OCI-LY7 (cell line): ENCODE results near the gene ZC2HC1C. TPM values are rescaled to one million over a fixed set of nuclear protein-coding genes. Genes with fewer than 3 reads are reported as not detected.

Experiments
- BruUV-seq: library from RNA; stranded (reverse); fragments of 400-500 nt; replicated peaks from 2 replicates; lab custom pipeline; 2021; lab: Mats Ljungman, UMichigan
- CTCF ChIA-PET: fragments of 300-600 bp; sonication (Branson Sonifier 250); formaldehyde crosslinking; loops from one replicate; lab custom pipeline; 2022; ENCODE audit warnings: antibody characterized with exemption; ENCODE audit not compliant: unreplicated experiment; lab: Charles Lee
- POLR2A ChIA-PET: fragments of 300-600 bp; sonication (Branson Sonifier 250); formaldehyde crosslinking; loops from one replicate; lab custom pipeline; 2022; ENCODE audit warnings: antibody characterized with exemption; lab: Charles Lee
- DNase-seq: peaks from one replicate; pipeline ENCODE4 v3.0.0-alpha.2; 2015; ENCODE audit warnings: low spot score
- H2AFZ ChIP-seq: fragments of 200-600 bp; sonication (generic), shearing (Covaris generic); 2 replicates; pipeline ENCODE4 v1.6.1; 2014; ENCODE audit warnings: mild to moderate bottlenecking, antibody characterized with exemption, low read length, moderate library complexity
- H3K27ac ChIP-seq: fragments of 200-600 bp; sonication (generic); 2 replicates; pipeline ENCODE4 v1.5.1; 2014; ENCODE audit warnings: mixed run types, low read depth, mild to moderate bottlenecking, moderate library complexity, low read length, inconsistent platforms; ENCODE audit not compliant: poor library complexity, severe bottlenecking
- H3K36me3 ChIP-seq: fragments of 200-600 bp; sonication (generic); 2 replicates; pipeline ENCODE4 v1.6.1; 2014; ENCODE audit warnings: mild to moderate bottlenecking, antibody characterized with exemption, low read length, moderate library complexity, mixed read lengths; ENCODE audit not compliant: insufficient read depth
- H3K4me1 ChIP-seq: fragments of 200-600 bp; sonication (generic); 2 replicates; pipeline ENCODE4 v1.5.1; 2014; ENCODE audit warnings: mild to moderate bottlenecking, low read length; ENCODE audit not compliant: insufficient read depth, poor library complexity, severe bottlenecking
- H3K4me2 ChIP-seq: fragments of 200-600 bp; sonication (generic); 2 replicates; pipeline ENCODE4 v1.6.1; 2014; ENCODE audit warnings: mild to moderate bottlenecking, low read length
- H3K4me3 ChIP-seq: fragments of 200-600 bp; sonication (generic); 2 replicates; pipeline ENCODE4 v1.5.1; 2014; ENCODE audit warnings: mild to moderate bottlenecking, low read depth, low read length; ENCODE audit not compliant: poor library complexity, severe bottlenecking
- H3K79me2 ChIP-seq: fragments of 200-600 bp; sonication (generic); 2 replicates; pipeline ENCODE4 v1.6.1; 2016; ENCODE audit warnings: low read depth, mild to moderate bottlenecking, low read length, moderate library complexity, mixed read lengths; ENCODE audit not compliant: insufficient read depth
- H3K9me2 ChIP-seq: fragments of 200-600 bp; sonication (generic); 2 replicates; pipeline ENCODE4 v1.6.1; 2016; ENCODE audit warnings: mild to moderate bottlenecking, low read length, mixed read lengths; ENCODE audit not compliant: insufficient read depth
- H3K9me3 ChIP-seq: fragments of 200-600 bp; sonication (generic); 2 replicates; pipeline ENCODE4 v1.6.1; 2014; ENCODE audit warnings: mild to moderate bottlenecking, mixed run types, low read length, mixed read lengths
- H4K20me1 ChIP-seq: fragments of 200-600 bp; sonication (generic); 2 replicates; pipeline ENCODE4 v1.6.1; 2014; ENCODE audit warnings: mild to moderate bottlenecking, antibody characterized with exemption, low read length, moderate library complexity, mixed read lengths; ENCODE audit not compliant: insufficient read depth
- CTCF ChIP-seq: fragments of 200-600 bp; sonication (generic); conservative IDR thresholded peaks from 2 replicates; pipeline ENCODE4 v1.5.1; 2014; ENCODE audit warnings: mild to moderate bottlenecking, antibody characterized with exemption, low read length, moderate library complexity, mixed read lengths
- EZH2phosphoT487 ChIP-seq: fragments of 200-600 bp; sonication (generic); IDR thresholded peaks from 2 replicates; pipeline ENCODE4 v1.6.1; 2018; ENCODE audit warnings: low read depth, borderline replicate concordance, mild to moderate bottlenecking, mixed run types, antibody characterized with exemption, low read length, moderate library complexity, mixed read lengths
- intact Hi-C: fragments of 100-400 bp; cut with micrococcal nuclease; formaldehyde crosslinking; loops from one replicate; pipeline ENCODE4 v1.10.0; 2022; ENCODE audit not compliant: unreplicated experiment
- total RNA-seq, 2 experiments: library from RNA; depleted of rRNA in 1 of 2; stranded (reverse); fragments of >200 nt in 1 of 2; shearing (Covaris generic) in 1 of 2; gene quantifications; 2 replicates each; pipeline ENCODE4 v1.2.3, GENCODE V29; 2014 to 2022

Gene ZC2HC1C
- total RNA-seq, 2 experiments from 2014 or later = 3.4 to 3.7 TPM

DNA sequence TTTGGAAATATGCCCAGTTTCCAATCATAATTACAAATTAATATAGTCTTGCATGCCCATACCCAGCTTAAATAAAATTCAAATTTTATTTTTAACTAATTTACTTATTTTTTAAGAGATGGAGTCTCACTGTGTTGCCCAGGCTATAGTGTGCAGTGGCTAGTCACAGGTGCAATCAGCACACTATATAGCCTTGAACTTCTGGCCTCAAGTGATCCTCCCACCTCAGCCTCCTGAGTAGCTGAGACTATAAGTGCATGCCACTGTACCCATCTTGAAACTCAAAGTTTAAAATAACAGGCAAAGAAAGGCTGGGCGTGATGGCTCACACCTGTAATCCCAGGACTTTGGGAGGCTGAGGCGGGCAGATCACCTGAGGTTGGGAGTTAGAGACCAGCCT lies 28.5 kb upstream of the ZC2HC1C start:
- no peaks in the 10 kb centered on the region for H3K9me2 ChIP-seq
- CTCF ChIA-PET = no interaction called here
- no peak overlapping the region for H3K4me3 ChIP-seq
- no TSS peak for BruUV-seq
- POLR2A ChIA-PET = no interaction called here
- H3K4me1 ChIP-seq = no peaks in the 10 kb centered on the region
- no peak for TF ChIP-seq CTCF
- no peak for TF ChIP-seq EZH2phosphoT487
- H3K79me2 ChIP-seq = no peaks in the 10 kb centered on the region
- H3K27ac ChIP-seq = no peak overlapping the region
- no peak for DNase-seq
- H2AFZ ChIP-seq = no peak overlapping the region
- H3K36me3 ChIP-seq = no peaks in the 10 kb centered on the region
- no peak overlapping the region for H3K4me2 ChIP-seq
- no peaks in the 10 kb centered on the region for H4K20me1 ChIP-seq
- no peaks in the 10 kb centered on the region for H3K9me3 ChIP-seq
- intact Hi-C loops = no loop called here

DNA sequence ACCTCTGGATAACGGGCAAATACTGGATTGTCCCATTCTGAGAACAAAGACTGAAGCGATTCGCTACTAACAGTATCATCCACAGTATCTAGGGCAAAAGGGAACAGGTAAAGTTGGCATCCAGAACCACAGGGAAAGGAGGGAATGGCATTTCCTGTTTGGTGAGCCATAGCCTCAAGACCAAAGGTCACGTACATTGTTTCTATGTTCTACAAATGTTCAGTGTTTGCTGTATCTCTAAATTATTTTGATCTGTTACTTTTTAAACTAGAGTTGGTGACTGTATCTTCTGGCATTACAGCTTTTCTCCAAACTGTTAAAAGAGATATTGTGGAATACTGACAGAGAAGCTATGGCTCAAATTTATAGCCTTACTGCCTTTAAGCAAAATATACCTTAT lies 27.8 kb upstream of the ZC2HC1C start:
- H3K9me3 ChIP-seq = no peaks in the 10 kb centered on the region
- CTCF ChIA-PET = no interaction called here

More for the DNA sequence above, 27.8 kb upstream of the ZC2HC1C start:
- Histone ChIP-seq H2AFZ (no peak overlapping the region; the same call in 1 of the 2 replicates), H3K4me1 (no peaks in the 10 kb centered on the region), H3K9me2 (no peaks in the 10 kb centered on the region), H3K79me2 (no peaks in the 10 kb centered on the region), H4K20me1 (no peaks in the 10 kb centered on the region), H3K36me3 (no peaks in the 10 kb centered on the region), H3K27ac (no peak overlapping the region), H3K4me2 (no peak overlapping the region), H3K4me3 (no peak overlapping the region)
- intact Hi-C loops = no loop called here
- BruUV-seq = no TSS peak
- TF ChIP-seq EZH2phosphoT487 (no peak), CTCF (no peak)
- POLR2A ChIA-PET = interaction anchor here (0.9 kb wide), 1 partner anchor 88 kb away, joined by 3 read pairs; no protein-coding TSS in a partner anchor
- DNase-seq = no peak
